Stimulated activated CD8-positive, alpha-beta memory T cell treated with anti-CD3 and anti-CD28 coated beads, Interleukin-2, amount 100 ng/mL, for 1 hour (primary cell): ENCODE results near the gene PPP1R1B.

ENCODE experiments used
- DNase-seq, 2 donors: peaks; one replicate each; pipeline ENCODE4 v3.0.0-alpha.2; 2020; ENCODE audit warnings: low read depth in 2 of 2

PPP1R1B gene

GRCh38 chr17:39683295-39683939 lies 56.7 kb downstream of the PPP1R1B start:
- DNase-seq = no peak

DNA sequence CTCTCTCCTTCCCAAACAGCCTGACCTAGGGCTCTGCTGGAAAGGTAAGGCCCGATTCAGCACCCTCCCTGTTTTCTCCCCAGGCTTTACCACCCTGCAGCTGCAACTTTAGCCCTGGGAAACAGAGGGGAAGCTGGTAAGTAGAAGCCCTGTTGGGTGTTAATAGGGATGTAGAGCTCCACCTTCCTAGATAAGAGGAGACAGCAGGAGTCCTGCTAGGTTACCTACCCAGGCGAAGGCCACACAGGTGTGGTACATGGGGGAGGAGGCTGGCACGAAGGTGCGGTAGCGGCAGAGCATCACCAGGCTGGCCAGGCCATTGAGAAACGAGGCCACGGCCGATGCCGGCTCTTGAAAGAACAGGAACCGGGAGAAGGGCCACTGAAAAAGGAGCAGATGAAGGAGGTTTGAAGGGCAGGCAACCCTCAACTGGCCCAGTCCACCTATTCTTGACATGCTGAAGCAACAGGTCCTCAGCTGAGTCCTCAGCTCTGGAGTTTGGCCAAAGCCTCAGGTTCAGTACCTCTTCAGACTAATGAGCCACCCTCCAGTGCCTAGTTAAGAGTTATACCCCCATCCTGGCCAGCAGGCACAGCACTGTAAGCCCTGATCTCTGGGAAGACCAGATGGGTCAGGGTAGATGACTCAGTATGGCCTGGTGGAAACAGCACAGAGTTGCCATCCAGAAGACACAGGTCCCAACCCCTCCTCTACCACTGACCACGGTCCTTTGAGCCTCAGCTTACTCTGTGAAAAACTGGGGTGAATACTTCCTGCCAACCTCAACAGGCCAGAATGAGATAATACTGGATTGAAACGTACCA lies 57.8 kb downstream of the PPP1R1B start:
- no peak for DNase-seq
